ENCODE measurements around the gene CTSC.

The CTSC gene

GRCh38 chr11:88329563-88330250 is 7.8 kb downstream of the CTSC start:
- H3K9me2 ChIP-seq (replicated peaks; ENCODE audit: insufficient read depth, low read length) = no peaks in the 10 kb centered on the region
- peaks cover 36% of the 10 kb centered on the region for H3K79me2 ChIP-seq (ENCODE audit: insufficient read depth, low read length)
- 0 out of 2 replicates have a peak, but pooled peaks cover 8% of the 10 kb centered on the region for H3F3A ChIP-seq (ENCODE audit: insufficient read depth)
- 0 out of 2 replicates have a peak, but pooled peaks cover 3% of the 10 kb centered on the region for H4K20me1 ChIP-seq (ENCODE audit: low read depth, low read length)
- H3K4me3 ChIP-seq (ENCODE audit: insufficient read depth, low read length, poor library complexity, severe bottlenecking) = no peak overlapping the region
- H3K9me3 ChIP-seq (ENCODE audit: insufficient read depth, low read length) = no peaks in the 10 kb centered on the region
- H3K27ac ChIP-seq (ENCODE audit: low read depth, low read length) = no peak overlapping the region
- H3K4me2 ChIP-seq (ENCODE audit: low read depth, low read length, poor library complexity, severe bottlenecking) = no peak overlapping the region
- H3K36me3 ChIP-seq (ENCODE audit: low read length) = peaks cover 49% of the 10 kb centered on the region
- no peak overlapping the region for H3K9ac ChIP-seq (ENCODE audit: low read length)
- H3K27me3 ChIP-seq (ENCODE audit: low read length) = no peaks in the 10 kb centered on the region
- TF ChIP-seq CTCF (IDR thresholded peaks at IDR 0.05; ENCODE audit: insufficient read depth, low read length, poor library complexity, severe bottlenecking) = no peak
- TF ChIP-seq EZH2phosphoT487 (conservative IDR thresholded peaks at IDR 0.05; ENCODE audit: low read length) = no peak
- H2AFZ ChIP-seq (ENCODE audit: low read depth, low read length, severe bottlenecking) = no peak overlapping the region

GRCh38 chr11:88327462-88328143 is 9.9 kb downstream of the CTSC start:
- Histone ChIP-seq H3K4me2 (ENCODE audit: low read depth, low read length, poor library complexity, severe bottlenecking) (no peak overlapping the region), H3K9me3 (ENCODE audit: insufficient read depth, low read length) (no peaks in the 10 kb centered on the region), H3K9ac (ENCODE audit: low read length) (no peak overlapping the region), H3K36me3 (ENCODE audit: low read length) (peaks cover 35% of the 10 kb centered on the region), H3K27me3 (ENCODE audit: low read length) (no peaks in the 10 kb centered on the region), H3K9me2 (replicated peaks; ENCODE audit: insufficient read depth, low read length) (no peaks in the 10 kb centered on the region), H3F3A (ENCODE audit: insufficient read depth) (0 out of 2 replicates have a peak, but pooled peaks cover 5% of the 10 kb centered on the region), H3K27ac (ENCODE audit: low read depth, low read length) (no peak overlapping the region), H4K20me1 (ENCODE audit: low read depth, low read length) (0 out of 2 replicates have a peak, but pooled peaks cover 3% of the 10 kb centered on the region), H3K4me3 (ENCODE audit: insufficient read depth, low read length, poor library complexity, severe bottlenecking) (no peak overlapping the region), H3K79me2 (ENCODE audit: insufficient read depth, low read length) (peaks cover 41% of the 10 kb centered on the region), H2AFZ (ENCODE audit: low read depth, low read length, severe bottlenecking) (no peak overlapping the region)
- no peak for TF ChIP-seq CTCF (IDR thresholded peaks at IDR 0.05; ENCODE audit: insufficient read depth, low read length, poor library complexity, severe bottlenecking)
- no peak for TF ChIP-seq EZH2phosphoT487 (conservative IDR thresholded peaks at IDR 0.05; ENCODE audit: low read length)

- no peaks in the 10 kb centered on the region for H3K9me2 ChIP-seq (replicated peaks; ENCODE audit: insufficient read depth, low read length)
- H3K9ac ChIP-seq (ENCODE audit: low read length) = no peak overlapping the region
- no peak overlapping the region for H3K4me2 ChIP-seq (ENCODE audit: low read depth, low read length, poor library complexity, severe bottlenecking)
- H3K27ac ChIP-seq (ENCODE audit: low read depth, low read length) = no peak overlapping the region
- H3K9me3 ChIP-seq (ENCODE audit: insufficient read depth, low read length) = no peaks in the 10 kb centered on the region
- 0 out of 2 replicates have a peak, but pooled peaks cover 5% of the 10 kb centered on the region for H3F3A ChIP-seq (ENCODE audit: insufficient read depth)
- H3K4me3 ChIP-seq (ENCODE audit: insufficient read depth, low read length, poor library complexity, severe bottlenecking) = no peak overlapping the region
- peaks cover 39% of the 10 kb centered on the region for H3K36me3 ChIP-seq (ENCODE audit: low read length)
- no peak overlapping the region for H2AFZ ChIP-seq (ENCODE audit: low read depth, low read length, severe bottlenecking)
- H3K27me3 ChIP-seq (ENCODE audit: low read length) = no peaks in the 10 kb centered on the region
- TF ChIP-seq EZH2phosphoT487 (conservative IDR thresholded peaks at IDR 0.05; ENCODE audit: low read length) = no peak
- TF ChIP-seq CTCF (IDR thresholded peaks at IDR 0.05; ENCODE audit: insufficient read depth, low read length, poor library complexity, severe bottlenecking) = no peak
- 0 out of 2 replicates have a peak, but pooled peaks cover 3% of the 10 kb centered on the region for H4K20me1 ChIP-seq (ENCODE audit: low read depth, low read length)
- peaks cover 46% of the 10 kb centered on the region for H3K79me2 ChIP-seq (ENCODE audit: insufficient read depth, low read length)
Observed at GRCh38 chr11:88327061-88327460, 10.5 kb downstream of the CTSC start.
